Measurements from ENCODE around the gene SETD1A.

- TF ChIP-seq CTCF (IDR thresholded peaks at IDR 0.05; ENCODE audit: insufficient read depth, low read length), result no peak
- no peak for TF ChIP-seq POLR2AphosphoS5 (IDR thresholded peaks at IDR 0.05; ENCODE audit: low read depth)
- TF ChIP-seq SPI1 (IDR thresholded peaks at IDR 0.05; ENCODE audit: borderline replicate concordance, low read depth), result no peak
- no peak for TF ChIP-seq REST (IDR thresholded peaks at IDR 0.05; ENCODE audit: insufficient replicate concordance, low read depth)
These were observed 32.6 kb downstream of the SETD1A start for GRCh38 chr16:30990105-30990504.
